Measurements from ENCODE around the gene CSTPP1. TPM values are rescaled to one million over a fixed set of nuclear protein-coding genes. Genes with fewer than 3 reads are reported as not detected.
A peak's percentile ranks its signal among the peaks of the same experiment; 100 is the strongest.

CSTPP1 gene
- total RNA-seq, 6 experiments from 2014 or later, result 19.4 to 29.2 (median 27.1) TPM

DNA sequence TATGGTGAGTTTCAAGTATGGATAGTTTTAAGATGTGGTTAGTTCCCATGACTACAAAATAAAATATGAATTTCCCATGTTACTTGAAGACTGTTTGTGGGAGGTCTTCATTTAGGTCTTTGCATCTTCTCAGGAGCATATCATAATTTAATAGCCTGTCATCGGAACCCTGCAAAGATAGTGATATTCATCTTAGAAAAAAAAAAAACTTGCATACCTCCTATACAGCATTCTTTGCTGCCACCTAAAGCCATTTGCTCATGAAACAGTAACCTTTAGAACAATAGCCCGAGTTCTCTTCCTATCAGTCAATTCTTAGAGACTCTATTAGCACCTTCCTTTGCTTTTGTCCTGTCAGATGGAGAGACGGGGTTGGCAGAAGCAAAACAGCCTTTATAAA is 164.8 kb downstream of the CSTPP1 start:
- H3K27ac Mint-ChIP-seq, result no peak overlapping the region

GRCh38 chr11:47104261-47104950 is 167.8 kb downstream of the CSTPP1 start:
- peaks cover 25% of the 10 kb centered on the region for H3K4me1 Mint-ChIP-seq (ENCODE audit: low read depth)
- no peak overlapping the region; the same call in 1 of the 2 replicates for H3K4me3 Mint-ChIP-seq
- H3K27me3 Mint-ChIP-seq (ENCODE audit: insufficient read depth), result no peaks in the 10 kb centered on the region; the same call in 1 of the 2 replicates
- H3K9me3 Mint-ChIP-seq, result no peaks in the 10 kb centered on the region
- TF ChIP-seq, protein P1, sequence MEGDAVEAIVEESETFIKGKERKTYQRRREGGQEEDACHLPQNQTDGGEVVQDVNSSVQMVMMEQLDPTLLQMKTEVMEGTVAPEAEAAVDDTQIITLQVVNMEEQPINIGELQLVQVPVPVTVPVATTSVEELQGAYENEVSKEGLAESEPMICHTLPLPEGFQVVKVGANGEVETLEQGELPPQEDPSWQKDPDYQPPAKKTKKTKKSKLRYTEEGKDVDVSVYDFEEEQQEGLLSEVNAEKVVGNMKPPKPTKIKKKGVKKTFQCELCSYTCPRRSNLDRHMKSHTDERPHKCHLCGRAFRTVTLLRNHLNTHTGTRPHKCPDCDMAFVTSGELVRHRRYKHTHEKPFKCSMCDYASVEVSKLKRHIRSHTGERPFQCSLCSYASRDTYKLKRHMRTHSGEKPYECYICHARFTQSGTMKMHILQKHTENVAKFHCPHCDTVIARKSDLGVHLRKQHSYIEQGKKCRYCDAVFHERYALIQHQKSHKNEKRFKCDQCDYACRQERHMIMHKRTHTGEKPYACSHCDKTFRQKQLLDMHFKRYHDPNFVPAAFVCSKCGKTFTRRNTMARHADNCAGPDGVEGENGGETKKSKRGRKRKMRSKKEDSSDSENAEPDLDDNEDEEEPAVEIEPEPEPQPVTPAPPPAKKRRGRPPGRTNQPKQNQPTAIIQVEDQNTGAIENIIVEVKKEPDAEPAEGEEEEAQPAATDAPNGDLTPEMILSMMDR (IDR thresholded peaks at IDR 0.05), result no peak
- H3K27ac Mint-ChIP-seq, result peak overlapping the region; percentile 2; the same call in 1 of the 2 replicates
- H3K36me3 Mint-ChIP-seq (ENCODE audit: low read depth), result no peaks in the 10 kb centered on the region
- DNase-seq, result peak; percentile 19

More for the DNA sequence above, 164.8 kb downstream of the CSTPP1 start:
- no peaks in the 10 kb centered on the region for H3K36me3 Mint-ChIP-seq (ENCODE audit: low read depth)
- H3K4me1 Mint-ChIP-seq (ENCODE audit: low read depth), result peaks cover 26% of the 10 kb centered on the region
- H3K27me3 Mint-ChIP-seq (ENCODE audit: insufficient read depth), result no peaks in the 10 kb centered on the region; the same call in 1 of the 2 replicates
- TF ChIP-seq, protein P1 (IDR thresholded peaks at IDR 0.05), result no peak
- no peak overlapping the region for H3K4me3 Mint-ChIP-seq
- no peaks in the 10 kb centered on the region for H3K9me3 Mint-ChIP-seq
- no peak for DNase-seq

- H3K36me3 Mint-ChIP-seq (ENCODE audit: low read depth), result no peaks in the 10 kb centered on the region
Measured at GRCh38 chr11:47105541-47105940, 169.0 kb downstream of the CSTPP1 start.

GRCh38 chr11:47105974-47106373 is 169.4 kb downstream of the CSTPP1 start:
- Mint-ChIP-seq H3K4me1 (ENCODE audit: low read depth) (peaks cover 22% of the 10 kb centered on the region), H3K27me3 (ENCODE audit: insufficient read depth) (no peaks in the 10 kb centered on the region; the same call in 1 of the 2 replicates), H3K27ac (no peak overlapping the region), H3K4me3 (no peak overlapping the region), H3K9me3 (no peaks in the 10 kb centered on the region), H3K36me3 (ENCODE audit: low read depth) (no peaks in the 10 kb centered on the region)
- TF ChIP-seq, protein P1 (IDR thresholded peaks at IDR 0.05), result no peak
- no peak for DNase-seq

More at GRCh38 chr11:47105541-47105940, 169.0 kb downstream of the CSTPP1 start:
- H3K4me3 Mint-ChIP-seq, result no peak overlapping the region
- H3K27me3 Mint-ChIP-seq (ENCODE audit: insufficient read depth), result no peaks in the 10 kb centered on the region; the same call in 1 of the 2 replicates
- peaks cover 22% of the 10 kb centered on the region for H3K4me1 Mint-ChIP-seq (ENCODE audit: low read depth)
- H3K27ac Mint-ChIP-seq, result no peak overlapping the region
- TF ChIP-seq, protein P1 (IDR thresholded peaks at IDR 0.05), result no peak
- no peaks in the 10 kb centered on the region for H3K9me3 Mint-ChIP-seq
- DNase-seq, result no peak

GRCh38 chr11:47106798-47107411 is 170.3 kb downstream of the CSTPP1 start:
- Mint-ChIP-seq H3K4me1 (ENCODE audit: low read depth) (peaks cover 22% of the 10 kb centered on the region), H3K27ac (no peak overlapping the region), H3K9me3 (no peaks in the 10 kb centered on the region), H3K36me3 (ENCODE audit: low read depth) (no peaks in the 10 kb centered on the region; the same call in 1 of the 2 replicates), H3K27me3 (ENCODE audit: insufficient read depth) (no peaks in the 10 kb centered on the region; the same call in 1 of the 2 replicates), H3K4me3 (no peak overlapping the region)
- TF ChIP-seq, protein P1 (IDR thresholded peaks at IDR 0.05), result no peak
- DNase-seq, result no peak
